ENCODE results near the gene CFAP43.
"Not testable (repeated sequence)": the region's sequence is repeated elsewhere in the genome, so short reads cannot be mapped to it uniquely, and the experiment has no call there.

Gene CFAP43

DNA sequence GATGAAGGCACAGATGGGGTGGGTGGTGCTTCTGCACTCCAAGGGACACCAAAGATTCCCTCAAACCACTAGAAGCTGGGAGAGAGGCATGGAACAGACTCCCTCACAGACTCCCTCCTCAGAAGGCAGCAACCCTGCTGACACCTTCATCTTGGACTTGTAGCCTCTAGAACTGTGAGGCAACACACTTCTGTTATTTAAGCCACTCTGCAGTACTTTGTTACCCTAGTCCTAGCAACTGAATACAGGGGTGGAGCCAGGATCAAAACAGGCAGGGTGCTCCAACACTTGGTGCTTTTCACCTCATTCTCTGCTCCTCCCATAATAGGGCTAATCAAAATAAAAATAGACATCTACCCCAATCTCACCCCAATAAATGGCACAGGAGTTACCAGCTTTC is 20.2 kb upstream of the CFAP43 start:
- H3K9ac ChIP-seq (ENCODE audit: low read length), result no peak overlapping the region
- no peaks in the 10 kb centered on the region for H3K36me3 ChIP-seq (replicated peaks; ENCODE audit: insufficient read depth, low read length)
- H3K27ac ChIP-seq (ENCODE audit: low read length), result no peak overlapping the region
- H3F3A ChIP-seq (ENCODE audit: insufficient read depth, low read length), result 0 out of 2 replicates have a peak, but pooled peaks cover 8% of the 10 kb centered on the region
- no peaks in the 10 kb centered on the region for H3K9me2 ChIP-seq (replicated peaks; ENCODE audit: insufficient read depth, low read length)
- H3K4me3 ChIP-seq (ENCODE audit: low read length), result no peak overlapping the region
- H3K79me2 ChIP-seq (ENCODE audit: low read length), result peaks cover 29% of the 10 kb centered on the region
- no peaks in the 10 kb centered on the region for H3K27me3 ChIP-seq (replicated peaks; ENCODE audit: insufficient read depth, low read length)
- peaks cover 12% of the 10 kb centered on the region; the same call in 1 of the 2 replicates for H3K4me1 ChIP-seq (ENCODE audit: low read length)
- H2AFZ ChIP-seq (ENCODE audit: low read length), result no peak overlapping the region
- H4K20me1 ChIP-seq (ENCODE audit: insufficient read depth, low read length), result no peaks in the 10 kb centered on the region
- H3K4me2 ChIP-seq (ENCODE audit: low read depth, low read length), result no peak overlapping the region
- TF ChIP-seq EZH2phosphoT487 (IDR thresholded peaks at IDR 0.05; ENCODE audit: low read length) (no peak), EZH2 (optimal IDR thresholded peaks at IDR 0.05; ENCODE audit: low read depth, low read length) (no peak)
- TF ChIP-seq, protein P1, sequence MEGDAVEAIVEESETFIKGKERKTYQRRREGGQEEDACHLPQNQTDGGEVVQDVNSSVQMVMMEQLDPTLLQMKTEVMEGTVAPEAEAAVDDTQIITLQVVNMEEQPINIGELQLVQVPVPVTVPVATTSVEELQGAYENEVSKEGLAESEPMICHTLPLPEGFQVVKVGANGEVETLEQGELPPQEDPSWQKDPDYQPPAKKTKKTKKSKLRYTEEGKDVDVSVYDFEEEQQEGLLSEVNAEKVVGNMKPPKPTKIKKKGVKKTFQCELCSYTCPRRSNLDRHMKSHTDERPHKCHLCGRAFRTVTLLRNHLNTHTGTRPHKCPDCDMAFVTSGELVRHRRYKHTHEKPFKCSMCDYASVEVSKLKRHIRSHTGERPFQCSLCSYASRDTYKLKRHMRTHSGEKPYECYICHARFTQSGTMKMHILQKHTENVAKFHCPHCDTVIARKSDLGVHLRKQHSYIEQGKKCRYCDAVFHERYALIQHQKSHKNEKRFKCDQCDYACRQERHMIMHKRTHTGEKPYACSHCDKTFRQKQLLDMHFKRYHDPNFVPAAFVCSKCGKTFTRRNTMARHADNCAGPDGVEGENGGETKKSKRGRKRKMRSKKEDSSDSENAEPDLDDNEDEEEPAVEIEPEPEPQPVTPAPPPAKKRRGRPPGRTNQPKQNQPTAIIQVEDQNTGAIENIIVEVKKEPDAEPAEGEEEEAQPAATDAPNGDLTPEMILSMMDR (IDR thresholded peaks at IDR 0.05; ENCODE audit: low read length), result no peak
- DNase-seq, result no peak
- no peaks in the 10 kb centered on the region for H3K9me3 ChIP-seq (replicated peaks; ENCODE audit: insufficient read depth, low read length)

DNA sequence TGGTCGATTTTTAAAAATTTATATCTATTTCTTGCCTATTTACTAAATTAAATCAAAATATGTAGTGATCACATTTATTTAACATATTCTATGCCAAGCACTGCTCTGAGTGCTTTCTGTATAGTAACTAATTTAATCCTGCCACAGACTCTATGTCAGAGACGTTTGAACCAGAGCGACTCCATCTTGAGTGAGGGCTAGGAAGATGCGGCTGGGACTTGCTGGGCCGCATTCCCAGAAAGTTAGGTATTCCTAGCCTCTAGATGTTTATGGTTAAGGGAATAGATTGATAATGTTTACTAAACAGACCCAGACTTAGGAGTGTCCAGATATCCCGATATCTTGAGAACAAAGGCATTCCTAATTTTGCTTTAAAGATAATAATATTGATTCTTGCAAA is 19.3 kb upstream of the CFAP43 start:
- TF ChIP-seq EZH2 (optimal IDR thresholded peaks at IDR 0.05; ENCODE audit: low read depth, low read length), result no peak
- no peak for TF ChIP-seq EZH2phosphoT487 (IDR thresholded peaks at IDR 0.05; ENCODE audit: low read length)
- TF ChIP-seq, protein P1 (IDR thresholded peaks at IDR 0.05; ENCODE audit: low read length), result no peak
- Histone ChIP-seq H3K27ac (ENCODE audit: low read length) (no peak overlapping the region), H3K9me3 (replicated peaks; ENCODE audit: insufficient read depth, low read length) (no peaks in the 10 kb centered on the region), H4K20me1 (ENCODE audit: insufficient read depth, low read length) (no peaks in the 10 kb centered on the region), H3K27me3 (replicated peaks; ENCODE audit: insufficient read depth, low read length) (no peaks in the 10 kb centered on the region), H3K9me2 (replicated peaks; ENCODE audit: insufficient read depth, low read length) (no peaks in the 10 kb centered on the region), H3K4me1 (ENCODE audit: low read length) (peaks cover 11% of the 10 kb centered on the region; the same call in 1 of the 2 replicates), H3K4me3 (ENCODE audit: low read length) (no peak overlapping the region), H3K79me2 (ENCODE audit: low read length) (peaks cover 19% of the 10 kb centered on the region), H2AFZ (ENCODE audit: low read length) (no peak overlapping the region), H3K4me2 (ENCODE audit: low read depth, low read length) (no peak overlapping the region), H3F3A (ENCODE audit: insufficient read depth, low read length) (0 out of 2 replicates have a peak, but pooled peaks cover 7% of the 10 kb centered on the region), H3K36me3 (replicated peaks; ENCODE audit: insufficient read depth, low read length) (no peaks in the 10 kb centered on the region), H3K9ac (ENCODE audit: low read length) (no peak overlapping the region)
- no peak for DNase-seq

DNA sequence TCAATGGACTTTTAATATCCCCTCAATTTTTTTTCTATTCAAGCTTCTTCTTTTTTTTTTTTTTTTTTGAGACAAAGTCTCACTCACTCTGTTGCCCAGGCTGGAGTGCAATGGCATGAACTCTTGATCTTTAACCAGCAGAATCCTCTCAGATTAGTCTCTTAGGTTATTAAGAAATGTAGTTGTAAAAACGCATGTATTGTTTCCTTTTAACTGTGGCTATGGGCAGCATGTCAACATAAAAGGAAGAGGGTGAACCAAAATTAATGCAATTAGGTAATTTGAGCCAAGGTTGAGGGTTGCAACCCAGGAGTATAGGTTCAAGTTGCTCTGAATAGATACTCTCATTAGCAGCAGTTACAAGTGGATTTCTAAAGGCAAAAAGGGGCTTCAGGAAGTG is 18.2 kb upstream of the CFAP43 start:
- H3K27ac ChIP-seq (ENCODE audit: low read length), result no peak overlapping the region
- H3K36me3 ChIP-seq (replicated peaks; ENCODE audit: insufficient read depth, low read length), result no peaks in the 10 kb centered on the region
- no peak overlapping the region for H3K4me3 ChIP-seq (ENCODE audit: low read length)
- H3K9ac ChIP-seq (ENCODE audit: low read length), result no peak overlapping the region
- DNase-seq, result no peak
- TF ChIP-seq EZH2phosphoT487 (IDR thresholded peaks at IDR 0.05; ENCODE audit: low read length), result no peak
- TF ChIP-seq, protein P1 (IDR thresholded peaks at IDR 0.05; ENCODE audit: low read length), result no peak
- TF ChIP-seq EZH2 (optimal IDR thresholded peaks at IDR 0.05; ENCODE audit: low read depth, low read length), result no peak
- H3F3A ChIP-seq (ENCODE audit: insufficient read depth, low read length), result 0 out of 2 replicates have a peak, but pooled peaks cover 4% of the 10 kb centered on the region
- no peaks in the 10 kb centered on the region for H4K20me1 ChIP-seq (ENCODE audit: insufficient read depth, low read length)
- peaks cover 9% of the 10 kb centered on the region for H3K79me2 ChIP-seq (ENCODE audit: low read length)
- H3K9me3 ChIP-seq (replicated peaks; ENCODE audit: insufficient read depth, low read length), result no peaks in the 10 kb centered on the region
- no peaks in the 10 kb centered on the region for H3K9me2 ChIP-seq (replicated peaks; ENCODE audit: insufficient read depth, low read length)
- no peak overlapping the region for H2AFZ ChIP-seq (ENCODE audit: low read length)
- no peaks in the 10 kb centered on the region for H3K27me3 ChIP-seq (replicated peaks; ENCODE audit: insufficient read depth, low read length)
- peaks cover 4% of the 10 kb centered on the region; the same call in 1 of the 2 replicates for H3K4me1 ChIP-seq (ENCODE audit: low read length)
- H3K4me2 ChIP-seq (ENCODE audit: low read depth, low read length), result no peak overlapping the region

DNA sequence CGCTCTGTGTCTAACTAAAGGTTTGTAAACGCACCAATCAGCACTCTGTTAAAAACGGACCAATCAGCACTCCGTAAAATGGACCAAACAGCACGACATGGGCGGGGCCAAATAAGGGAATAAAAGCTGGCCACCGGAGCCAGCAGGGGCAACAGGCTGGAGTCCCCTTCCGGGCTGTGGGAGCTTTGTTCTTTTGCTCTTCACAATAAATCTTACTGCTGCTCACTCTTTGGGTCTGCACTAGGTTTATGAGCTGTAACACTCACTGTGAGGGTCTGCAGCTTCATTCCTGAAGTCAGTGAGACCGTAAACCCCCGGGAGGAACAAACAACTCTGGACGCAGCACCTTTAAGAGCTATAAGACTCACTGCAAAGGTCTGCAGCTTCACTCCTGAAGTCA is 16.8 kb upstream of the CFAP43 start:
- H3K9me2 ChIP-seq (replicated peaks; ENCODE audit: insufficient read depth, low read length); H3K79me2 ChIP-seq (ENCODE audit: low read length); H3K4me2 ChIP-seq (ENCODE audit: low read depth, low read length); H3K27ac ChIP-seq (ENCODE audit: low read length); H3F3A ChIP-seq (ENCODE audit: insufficient read depth, low read length); H3K4me3 ChIP-seq (ENCODE audit: low read length); H3K36me3 ChIP-seq (replicated peaks; ENCODE audit: insufficient read depth, low read length); DNase-seq; H4K20me1 ChIP-seq (ENCODE audit: insufficient read depth, low read length); H3K27me3 ChIP-seq (replicated peaks; ENCODE audit: insufficient read depth, low read length); H3K9me3 ChIP-seq (replicated peaks; ENCODE audit: insufficient read depth, low read length); H2AFZ ChIP-seq (ENCODE audit: low read length); H3K4me1 ChIP-seq (ENCODE audit: low read length); H3K9ac ChIP-seq (ENCODE audit: low read length): not testable (repeated sequence)

All from MM.1S (cell line).